ENCODE data around the gene AMER3. TPM values are rescaled to one million over a fixed set of nuclear protein-coding genes. Genes with fewer than 3 reads are reported as not detected.

Gene AMER3
- polyA plus RNA-seq, 1 of the 3 experiments (the other 2 are of a cell fraction): under 0.01 TPM

- H3F3A ChIP-seq (replicated peaks; ENCODE audit: insufficient read depth): no peaks in the 10 kb centered on the region
- TF ChIP-seq CTCF (IDR thresholded peaks at IDR 0.05) (no peak), MEF2A (IDR thresholded peaks at IDR 0.05; ENCODE audit: borderline replicate concordance, low read depth) (no peak), GABPA (IDR thresholded peaks at IDR 0.05; ENCODE audit: low read depth) (no peak), NFIC (IDR thresholded peaks at IDR 0.05; ENCODE audit: borderline replicate concordance) (no peak)
- TF ChIP-seq, protein P1, sequence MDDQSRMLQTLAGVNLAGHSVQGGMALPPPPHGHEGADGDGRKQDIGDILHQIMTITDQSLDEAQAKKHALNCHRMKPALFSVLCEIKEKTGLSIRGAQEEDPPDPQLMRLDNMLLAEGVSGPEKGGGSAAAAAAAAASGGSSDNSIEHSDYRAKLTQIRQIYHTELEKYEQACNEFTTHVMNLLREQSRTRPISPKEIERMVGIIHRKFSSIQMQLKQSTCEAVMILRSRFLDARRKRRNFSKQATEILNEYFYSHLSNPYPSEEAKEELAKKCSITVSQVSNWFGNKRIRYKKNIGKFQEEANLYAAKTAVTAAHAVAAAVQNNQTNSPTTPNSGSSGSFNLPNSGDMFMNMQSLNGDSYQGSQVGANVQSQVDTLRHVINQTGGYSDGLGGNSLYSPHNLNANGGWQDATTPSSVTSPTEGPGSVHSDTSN (IDR thresholded peaks at IDR 0.05): no peak
- TF ChIP-seq, protein P2, sequence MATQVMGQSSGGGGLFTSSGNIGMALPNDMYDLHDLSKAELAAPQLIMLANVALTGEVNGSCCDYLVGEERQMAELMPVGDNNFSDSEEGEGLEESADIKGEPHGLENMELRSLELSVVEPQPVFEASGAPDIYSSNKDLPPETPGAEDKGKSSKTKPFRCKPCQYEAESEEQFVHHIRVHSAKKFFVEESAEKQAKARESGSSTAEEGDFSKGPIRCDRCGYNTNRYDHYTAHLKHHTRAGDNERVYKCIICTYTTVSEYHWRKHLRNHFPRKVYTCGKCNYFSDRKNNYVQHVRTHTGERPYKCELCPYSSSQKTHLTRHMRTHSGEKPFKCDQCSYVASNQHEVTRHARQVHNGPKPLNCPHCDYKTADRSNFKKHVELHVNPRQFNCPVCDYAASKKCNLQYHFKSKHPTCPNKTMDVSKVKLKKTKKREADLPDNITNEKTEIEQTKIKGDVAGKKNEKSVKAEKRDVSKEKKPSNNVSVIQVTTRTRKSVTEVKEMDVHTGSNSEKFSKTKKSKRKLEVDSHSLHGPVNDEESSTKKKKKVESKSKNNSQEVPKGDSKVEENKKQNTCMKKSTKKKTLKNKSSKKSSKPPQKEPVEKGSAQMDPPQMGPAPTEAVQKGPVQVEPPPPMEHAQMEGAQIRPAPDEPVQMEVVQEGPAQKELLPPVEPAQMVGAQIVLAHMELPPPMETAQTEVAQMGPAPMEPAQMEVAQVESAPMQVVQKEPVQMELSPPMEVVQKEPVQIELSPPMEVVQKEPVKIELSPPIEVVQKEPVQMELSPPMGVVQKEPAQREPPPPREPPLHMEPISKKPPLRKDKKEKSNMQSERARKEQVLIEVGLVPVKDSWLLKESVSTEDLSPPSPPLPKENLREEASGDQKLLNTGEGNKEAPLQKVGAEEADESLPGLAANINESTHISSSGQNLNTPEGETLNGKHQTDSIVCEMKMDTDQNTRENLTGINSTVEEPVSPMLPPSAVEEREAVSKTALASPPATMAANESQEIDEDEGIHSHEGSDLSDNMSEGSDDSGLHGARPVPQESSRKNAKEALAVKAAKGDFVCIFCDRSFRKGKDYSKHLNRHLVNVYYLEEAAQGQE (IDR thresholded peaks at IDR 0.05; ENCODE audit: low read depth, low read length): no peak
- TF ChIP-seq, protein P3, sequence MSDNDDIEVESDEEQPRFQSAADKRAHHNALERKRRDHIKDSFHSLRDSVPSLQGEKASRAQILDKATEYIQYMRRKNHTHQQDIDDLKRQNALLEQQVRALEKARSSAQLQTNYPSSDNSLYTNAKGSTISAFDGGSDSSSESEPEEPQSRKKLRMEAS (IDR thresholded peaks at IDR 0.05; ENCODE audit: low read depth): no peak
- no peaks in the 10 kb centered on the region for H3K9me3 ChIP-seq
- no peak for DNase-seq
- CTCF ChIA-PET: no interaction called here
- no peak overlapping the region for H3K27ac ChIP-seq (ENCODE audit: low read depth in 2 of 2, low read length in 1 of 2)
- no peaks in the 10 kb centered on the region for H3K36me3 ChIP-seq (replicated peaks in 1 of 2; ENCODE audit: control insufficient read depth in 1 of 2, insufficient read depth in 2 of 2, low read length in 1 of 2)
- no peaks in the 10 kb centered on the region for H3K79me2 ChIP-seq (ENCODE audit: insufficient read depth)
- POLR2A ChIA-PET: no interaction called here
- H3K4me1 ChIP-seq (ENCODE audit: control insufficient read depth in 1 of 2, insufficient read depth in 2 of 2, low read depth in 1 of 2, low read length in 1 of 2): peaks cover 0 to 22% of the 10 kb centered on the region in 2 experiments; a peak in 1 of 4 replicates
- no peak overlapping the region for H3K4me2 ChIP-seq
- 68% methylated on average over 5 of the region's 5 CpGs for WGBS (ENCODE audit: low lambda C conversion rate)
- H3K4me3 ChIP-seq (ENCODE audit: low read depth in 2 of 2, low read length in 1 of 2): no peak overlapping the region
- no peak overlapping the region for H2AFZ ChIP-seq (ENCODE audit: low read depth)
- H3K9ac ChIP-seq: no peak overlapping the region
- H3K9me2 ChIP-seq: no peaks in the 10 kb centered on the region
- H3K27me3 ChIP-seq (ENCODE audit: insufficient read depth): no peaks in the 10 kb centered on the region
- no peaks in the 10 kb centered on the region for H4K20me1 ChIP-seq (ENCODE audit: insufficient read depth)
Measured at GRCh38 chr2:130764821-130765115, 9.4 kb downstream of the AMER3 start.

DNA sequence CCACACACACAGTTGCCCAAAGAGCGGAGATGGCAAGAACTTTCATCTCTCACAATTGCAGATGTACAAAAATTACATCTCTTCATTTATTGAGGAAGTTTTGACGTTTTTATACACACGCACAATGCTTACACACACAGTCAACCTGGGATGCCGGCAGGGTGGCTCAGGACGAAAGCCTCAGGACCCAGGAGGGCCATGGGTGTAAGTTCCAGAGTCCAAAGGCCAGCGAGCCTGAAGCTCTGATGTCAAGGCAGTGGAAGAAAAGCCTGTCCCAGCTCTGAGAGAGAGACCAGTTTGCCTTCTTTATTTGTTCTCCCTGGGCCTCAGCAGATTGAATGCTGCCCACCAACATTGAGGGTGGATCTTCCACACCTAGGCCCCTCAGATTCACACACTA is 10.1 kb downstream of the AMER3 start:
- Histone ChIP-seq H3K36me3 (replicated peaks in 1 of 2; ENCODE audit: control insufficient read depth in 1 of 2, insufficient read depth in 2 of 2, low read length in 1 of 2) (no peaks in the 10 kb centered on the region), H3K79me2 (ENCODE audit: insufficient read depth) (no peaks in the 10 kb centered on the region), H3F3A (replicated peaks; ENCODE audit: insufficient read depth) (no peaks in the 10 kb centered on the region), H3K4me3 (ENCODE audit: low read depth in 2 of 2, low read length in 1 of 2) (no peak overlapping the region), H3K9me3 (no peaks in the 10 kb centered on the region), H3K27ac (ENCODE audit: low read depth in 2 of 2, low read length in 1 of 2) (no peak overlapping the region), H3K27me3 (ENCODE audit: insufficient read depth) (no peaks in the 10 kb centered on the region), H3K4me1 (ENCODE audit: control insufficient read depth in 1 of 2, insufficient read depth in 2 of 2, low read depth in 1 of 2, low read length in 1 of 2) (peaks cover 0 to 15% of the 10 kb centered on the region in 2 experiments; a peak in 1 of 4 replicates), H3K4me2 (no peak overlapping the region), H4K20me1 (ENCODE audit: insufficient read depth) (no peaks in the 10 kb centered on the region), H2AFZ (ENCODE audit: low read depth) (no peak overlapping the region), H3K9me2 (no peaks in the 10 kb centered on the region), H3K9ac (no peak overlapping the region)
- DNase-seq: no peak
- WGBS (ENCODE audit: low lambda C conversion rate): 47% methylated on average over 6 of the region's 6 CpGs
- POLR2A ChIA-PET: no interaction called here
- CTCF ChIA-PET: interaction anchor here (0.7 to 5.0 kb wide), 2 partner anchors 19 to 32 kb away, joined by 3 to 22 read pairs; no protein-coding TSS in a partner anchor
- TF ChIP-seq USF2 (IDR thresholded peaks at IDR 0.05; ENCODE audit: borderline replicate concordance, low read depth, low read length): no peak
- no peak for TF ChIP-seq EP300 (IDR thresholded peaks at IDR 0.05; ENCODE audit: borderline replicate concordance in 1 of 2, low read depth in 1 of 2, low read length in 1 of 2)
- TF ChIP-seq RFX5 (IDR thresholded peaks at IDR 0.05; ENCODE audit: low read length): no peak
- TF ChIP-seq TAF1 (IDR thresholded peaks at IDR 0.05; ENCODE audit: borderline replicate concordance, low read depth, low read length): no peak
- TF ChIP-seq, protein P1 (IDR thresholded peaks at IDR 0.05): no peak
- TF ChIP-seq FOXM1 (IDR thresholded peaks at IDR 0.05; ENCODE audit: low read depth): no peak
- TF ChIP-seq ELF1 (IDR thresholded peaks at IDR 0.05): no peak
- TF ChIP-seq YY1 (IDR thresholded peaks at IDR 0.05; ENCODE audit: low read depth): no peak
- TF ChIP-seq TEAD4 (IDR thresholded peaks at IDR 0.05; ENCODE audit: borderline replicate concordance, insufficient read depth): no peak
- TF ChIP-seq EZH2phosphoT487 (IDR thresholded peaks at IDR 0.05; ENCODE audit: borderline replicate concordance, low read depth): no peak
- TF ChIP-seq NRF1 (IDR thresholded peaks at IDR 0.05; ENCODE audit: low read depth, low read length): no peak
- no peak for TF ChIP-seq MEF2A (IDR thresholded peaks at IDR 0.05; ENCODE audit: borderline replicate concordance, low read depth)
- no peak for TF ChIP-seq GATA2 (CRISPR knock-in tag; IDR thresholded peaks at IDR 0.05)
- TF ChIP-seq CHD2 (IDR thresholded peaks at IDR 0.05; ENCODE audit: low read length, partially characterized antibody): no peak

Data from SK-N-SH (cell line).